Activated naive CD4-positive, alpha-beta T cell treated with anti-CD3 and anti-CD28 coated beads, Interleukin-2, amount 50 U/mL, for 24 hours (primary cell): ENCODE measurements around the gene PTPRG.

ENCODE experiments used
- H3K27ac Mint-ChIP-seq: one replicate; pipeline ENCODE4 v1.8.0; 2021; ENCODE audit warnings: mild to moderate bottlenecking, mixed read lengths
- H3K27me3 Mint-ChIP-seq: one replicate; pipeline ENCODE4 v1.8.0; 2021; ENCODE audit warnings: mixed read lengths
- H3K36me3 Mint-ChIP-seq: one replicate; pipeline ENCODE4 v1.8.0; 2021; ENCODE audit warnings: mixed read lengths
- H3K4me1 Mint-ChIP-seq: one replicate; pipeline ENCODE4 v1.8.0; 2021; ENCODE audit warnings: mixed read lengths
- H3K4me3 Mint-ChIP-seq: one replicate; pipeline ENCODE4 v1.8.0; 2021; ENCODE audit warnings: mild to moderate bottlenecking, mixed read lengths
- H3K9me3 Mint-ChIP-seq: one replicate; pipeline ENCODE4 v1.8.0; 2021; ENCODE audit warnings: mixed read lengths

PTPRG gene

DNA sequence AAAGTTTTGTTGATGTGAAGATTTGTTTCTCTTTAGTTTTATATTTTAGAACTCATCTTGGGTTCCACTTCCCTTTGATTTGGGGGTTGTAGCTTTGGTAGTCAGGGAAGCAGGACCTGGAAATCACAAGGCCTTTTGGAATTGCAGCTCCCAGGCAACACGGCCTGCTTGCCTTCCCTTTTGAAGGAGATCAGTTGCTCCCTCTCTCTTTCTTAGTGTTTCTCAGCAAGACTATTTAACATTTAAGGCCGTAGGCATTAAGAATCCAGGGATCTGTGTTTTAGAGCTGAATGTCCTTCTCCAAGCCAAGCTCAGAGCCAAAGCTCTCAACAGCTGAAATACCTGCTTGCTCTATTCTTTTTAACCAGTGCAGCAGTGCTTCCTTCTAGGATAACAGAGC lies 310.3 kb downstream of the PTPRG start:
- Mint-ChIP-seq H3K4me1 (no peaks in the 10 kb centered on the region), H3K27me3 (peaks cover 6% of the 10 kb centered on the region), H3K4me3 (no peak overlapping the region), H3K27ac (no peak overlapping the region), H3K36me3 (no peaks in the 10 kb centered on the region), H3K9me3 (peaks cover 8% of the 10 kb centered on the region)

DNA sequence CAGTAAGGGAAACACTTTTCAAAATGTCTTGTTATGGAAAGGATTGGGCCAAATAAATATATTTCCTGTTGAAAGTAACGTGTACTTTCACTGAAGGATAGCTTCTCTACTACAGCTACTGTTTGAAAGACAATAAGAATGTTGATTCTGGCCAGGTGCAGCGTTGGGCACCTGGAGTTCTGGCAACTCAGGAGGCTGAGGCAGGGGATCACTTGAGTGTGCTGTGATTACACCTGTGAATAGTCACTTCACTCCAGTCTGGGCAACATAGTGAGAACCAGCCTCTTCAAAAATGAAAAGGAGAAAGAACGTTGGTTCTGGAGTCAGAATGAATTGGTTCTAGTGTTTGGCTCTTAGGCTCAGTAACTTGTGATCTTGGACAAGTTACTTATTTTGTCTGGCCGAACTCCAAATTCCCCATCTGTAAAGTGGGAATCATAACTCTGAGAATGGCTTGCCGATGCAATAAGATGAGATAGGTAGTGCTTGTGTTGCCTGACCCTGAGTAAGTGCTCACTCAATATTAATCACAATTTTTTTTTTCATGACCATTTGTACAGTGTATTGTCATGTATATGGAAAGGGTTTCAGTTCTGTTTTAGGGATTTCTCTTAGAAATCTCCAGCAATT lies 310.8 kb downstream of the PTPRG start:
- Mint-ChIP-seq H3K27ac (no peak overlapping the region), H3K9me3 (peaks cover 8% of the 10 kb centered on the region), H3K4me3 (no peak overlapping the region), H3K27me3 (peaks cover 6% of the 10 kb centered on the region), H3K4me1 (no peaks in the 10 kb centered on the region), H3K36me3 (no peaks in the 10 kb centered on the region)

DNA sequence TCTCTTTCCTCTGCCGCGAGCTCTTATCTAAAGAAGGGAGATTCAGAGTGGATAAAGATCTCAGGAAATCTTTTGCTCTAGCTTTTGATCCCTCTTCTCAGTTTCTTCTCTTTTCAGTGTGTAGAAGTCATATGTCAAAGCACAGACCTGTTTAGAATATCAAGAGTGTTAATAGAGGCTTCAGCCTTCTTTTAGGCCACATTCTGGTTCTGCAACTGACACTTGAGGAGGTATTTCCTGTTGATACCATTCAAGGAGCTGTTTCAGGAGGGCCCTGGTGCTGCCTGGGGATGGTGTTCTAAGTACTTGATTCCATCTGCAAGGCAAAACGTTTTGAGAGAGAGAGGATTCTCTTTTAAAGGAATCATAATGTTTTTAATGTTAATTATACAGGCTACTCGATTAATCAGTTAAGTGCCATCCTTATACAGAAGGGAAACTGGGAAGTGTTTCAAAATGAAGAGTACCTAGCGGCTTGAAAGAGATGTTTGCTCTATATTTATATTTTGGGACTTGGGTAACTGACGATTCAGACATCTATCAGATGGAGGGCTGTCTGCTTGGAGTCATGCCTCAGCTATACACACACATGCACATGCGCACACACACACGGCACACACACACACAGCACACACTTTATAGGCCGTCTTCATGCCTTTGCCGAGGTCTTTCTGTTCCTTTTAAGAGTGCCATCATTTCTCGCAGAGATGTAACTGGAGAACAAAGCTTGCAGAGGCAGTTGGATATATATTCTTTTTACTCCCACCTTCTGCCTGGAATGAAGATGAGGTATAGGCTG lies 313.9 kb downstream of the PTPRG start:
- H3K36me3 Mint-ChIP-seq, result no peaks in the 10 kb centered on the region
- no peak overlapping the region for H3K27ac Mint-ChIP-seq
- no peak overlapping the region for H3K4me3 Mint-ChIP-seq
- peaks cover 5% of the 10 kb centered on the region for H3K27me3 Mint-ChIP-seq
- peaks cover 4% of the 10 kb centered on the region for H3K9me3 Mint-ChIP-seq
- H3K4me1 Mint-ChIP-seq, result no peaks in the 10 kb centered on the region

DNA sequence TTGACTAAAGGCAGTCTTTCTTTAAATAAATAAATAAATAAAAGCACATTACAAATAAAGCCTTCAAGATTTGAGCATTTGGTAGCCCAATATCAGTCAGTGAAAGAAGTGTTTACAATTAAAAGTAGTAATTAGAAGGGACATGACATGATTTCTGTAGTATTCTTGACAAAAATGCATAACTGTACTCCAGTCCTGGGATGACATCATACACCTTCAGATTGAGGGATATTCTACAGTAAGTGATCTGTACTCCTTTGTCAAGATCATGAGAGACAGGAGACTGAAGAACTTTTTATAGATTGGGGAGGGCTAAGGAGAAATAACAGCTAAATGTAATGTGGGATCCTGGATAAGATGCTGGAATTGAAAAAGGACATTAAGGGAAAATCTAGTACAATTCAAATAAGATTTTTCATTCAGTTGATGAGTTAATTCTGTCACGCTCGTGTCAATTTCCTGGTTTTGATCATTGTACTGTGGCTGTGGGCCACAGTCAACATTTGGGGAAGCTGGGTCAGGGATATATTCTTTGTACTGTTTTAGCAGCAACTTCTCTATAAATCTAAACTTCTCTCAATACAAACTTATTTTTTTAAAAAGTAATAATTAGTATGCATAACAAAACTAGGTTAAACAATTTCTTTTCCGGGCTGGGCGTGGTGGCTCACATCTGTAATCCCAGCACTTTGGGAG lies 314.8 kb downstream of the PTPRG start:
- Mint-ChIP-seq H3K36me3 (no peaks in the 10 kb centered on the region), H3K9me3 (peaks cover 4% of the 10 kb centered on the region), H3K4me3 (no peak overlapping the region), H3K4me1 (no peaks in the 10 kb centered on the region), H3K27ac (no peak overlapping the region), H3K27me3 (peaks cover 5% of the 10 kb centered on the region)

DNA sequence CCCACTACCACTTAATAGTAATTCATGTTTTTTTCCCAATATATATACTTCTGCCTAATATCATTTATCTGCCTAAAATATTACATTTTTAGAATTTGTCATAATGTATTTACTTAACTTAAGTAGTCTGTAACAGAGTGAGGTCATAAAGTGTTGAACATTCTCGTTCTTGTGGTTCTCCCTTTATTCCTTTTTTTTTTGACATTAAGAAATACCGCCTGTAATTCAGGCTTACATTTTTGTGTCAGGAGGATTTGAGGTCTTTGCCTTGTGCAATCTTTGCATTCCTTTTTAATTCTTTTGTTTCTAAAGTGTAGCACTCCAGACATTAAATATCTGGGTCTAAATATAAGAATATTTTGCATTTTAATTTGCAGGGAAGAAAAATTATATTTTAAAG lies 315.4 kb downstream of the PTPRG start:
- no peak overlapping the region for H3K4me3 Mint-ChIP-seq
- H3K4me1 Mint-ChIP-seq, result no peaks in the 10 kb centered on the region
- peaks cover 4% of the 10 kb centered on the region for H3K9me3 Mint-ChIP-seq
- H3K27ac Mint-ChIP-seq, result no peak overlapping the region
- peaks cover 5% of the 10 kb centered on the region for H3K27me3 Mint-ChIP-seq
- H3K36me3 Mint-ChIP-seq, result no peaks in the 10 kb centered on the region

GRCh38 chr3:61877359-61878138 lies 316.2 kb downstream of the PTPRG start:
- H3K27ac Mint-ChIP-seq, result no peak overlapping the region
- H3K36me3 Mint-ChIP-seq, result no peaks in the 10 kb centered on the region
- H3K4me1 Mint-ChIP-seq, result no peaks in the 10 kb centered on the region
- no peak overlapping the region for H3K4me3 Mint-ChIP-seq
- H3K9me3 Mint-ChIP-seq, result no peaks in the 10 kb centered on the region
- H3K27me3 Mint-ChIP-seq, result peaks cover 5% of the 10 kb centered on the region

GRCh38 chr3:61882253-61882652 lies 320.9 kb downstream of the PTPRG start:
- Mint-ChIP-seq H3K27me3 (peaks cover 4% of the 10 kb centered on the region), H3K9me3 (no peaks in the 10 kb centered on the region), H3K4me3 (no peak overlapping the region), H3K36me3 (no peaks in the 10 kb centered on the region), H3K27ac (no peak overlapping the region), H3K4me1 (no peaks in the 10 kb centered on the region)

DNA sequence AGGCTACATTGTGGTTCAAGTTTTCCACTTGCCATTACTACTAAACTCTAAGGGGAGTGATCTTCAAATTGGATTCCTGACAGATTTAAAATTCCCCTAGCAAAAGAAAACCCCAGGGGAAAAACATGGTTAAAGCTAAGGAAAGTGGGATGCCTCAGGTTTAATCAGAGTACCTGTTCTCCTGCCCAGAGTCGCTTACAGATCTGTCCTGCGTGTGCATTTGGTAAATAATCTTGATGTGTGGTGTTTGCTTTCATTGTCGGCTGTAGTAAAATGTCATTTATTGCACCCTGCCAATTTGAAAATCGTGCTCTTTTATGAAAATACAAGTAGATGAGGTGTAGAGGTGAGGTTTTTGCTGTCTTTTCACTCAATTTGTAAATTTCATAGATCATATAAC lies 323.4 kb downstream of the PTPRG start:
- Mint-ChIP-seq H3K4me3 (no peak overlapping the region), H3K27ac (no peak overlapping the region), H3K36me3 (no peaks in the 10 kb centered on the region), H3K4me1 (no peaks in the 10 kb centered on the region), H3K9me3 (no peaks in the 10 kb centered on the region), H3K27me3 (peaks cover 1% of the 10 kb centered on the region)

- Mint-ChIP-seq H3K4me3 (no peak overlapping the region), H3K9me3 (no peaks in the 10 kb centered on the region), H3K27me3 (peaks cover 1% of the 10 kb centered on the region), H3K27ac (no peak overlapping the region), H3K4me1 (no peaks in the 10 kb centered on the region), H3K36me3 (no peaks in the 10 kb centered on the region)
Measured at GRCh38 chr3:61885414-61885813, 324.0 kb downstream of the PTPRG start.

GRCh38 chr3:61887206-61887605 lies 325.8 kb downstream of the PTPRG start:
- Mint-ChIP-seq H3K36me3 (no peaks in the 10 kb centered on the region), H3K9me3 (no peaks in the 10 kb centered on the region), H3K4me3 (no peak overlapping the region), H3K4me1 (no peaks in the 10 kb centered on the region), H3K27ac (no peak overlapping the region), H3K27me3 (peaks cover 4% of the 10 kb centered on the region)

- Mint-ChIP-seq H3K27ac (no peak overlapping the region), H3K36me3 (no peaks in the 10 kb centered on the region), H3K9me3 (no peaks in the 10 kb centered on the region), H3K4me1 (no peaks in the 10 kb centered on the region), H3K27me3 (peaks cover 4% of the 10 kb centered on the region), H3K4me3 (no peak overlapping the region)
Measured at GRCh38 chr3:61889259-61889658, 327.9 kb downstream of the PTPRG start.

- H3K4me1 Mint-ChIP-seq, result peaks cover 7% of the 10 kb centered on the region
- H3K27ac Mint-ChIP-seq, result no peak overlapping the region
- peaks cover 4% of the 10 kb centered on the region for H3K27me3 Mint-ChIP-seq
- H3K4me3 Mint-ChIP-seq, result no peak overlapping the region
- H3K9me3 Mint-ChIP-seq, result no peaks in the 10 kb centered on the region
- no peaks in the 10 kb centered on the region for H3K36me3 Mint-ChIP-seq
Measured at GRCh38 chr3:61890167-61890566, 328.8 kb downstream of the PTPRG start.

DNA sequence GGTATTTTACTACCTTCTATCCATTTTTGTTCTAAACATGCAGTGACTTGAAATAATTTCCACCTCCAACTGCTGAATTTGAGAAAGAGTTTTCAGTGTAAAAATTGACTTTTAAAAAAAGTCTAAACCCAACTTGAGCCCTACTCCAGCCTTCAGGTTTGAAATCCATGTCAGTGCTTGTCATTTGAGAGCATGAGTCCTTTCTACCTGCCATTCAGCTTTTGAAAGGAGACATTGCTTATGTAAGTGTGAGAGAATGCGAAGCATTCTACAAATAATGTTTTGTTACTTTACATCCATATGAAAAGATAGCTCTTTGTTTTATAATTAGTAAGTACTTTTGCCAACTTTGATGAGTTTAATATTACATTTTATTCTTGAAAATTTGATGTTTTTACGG lies 329.2 kb downstream of the PTPRG start:
- Mint-ChIP-seq H3K4me1 (peaks cover 10% of the 10 kb centered on the region), H3K36me3 (no peaks in the 10 kb centered on the region), H3K9me3 (no peaks in the 10 kb centered on the region), H3K27ac (no peak overlapping the region), H3K4me3 (no peak overlapping the region), H3K27me3 (peaks cover 4% of the 10 kb centered on the region)

GRCh38 chr3:61892891-61893290 lies 331.5 kb downstream of the PTPRG start:
- H3K27ac Mint-ChIP-seq, result no peak overlapping the region
- H3K9me3 Mint-ChIP-seq, result no peaks in the 10 kb centered on the region
- H3K27me3 Mint-ChIP-seq, result peaks cover 3% of the 10 kb centered on the region
- peaks cover 10% of the 10 kb centered on the region for H3K4me1 Mint-ChIP-seq
- H3K36me3 Mint-ChIP-seq, result no peaks in the 10 kb centered on the region
- no peak overlapping the region for H3K4me3 Mint-ChIP-seq

- peaks cover 10% of the 10 kb centered on the region for H3K4me1 Mint-ChIP-seq
- peaks cover 3% of the 10 kb centered on the region for H3K27me3 Mint-ChIP-seq
- H3K36me3 Mint-ChIP-seq, result no peaks in the 10 kb centered on the region
- no peak overlapping the region for H3K27ac Mint-ChIP-seq
- no peak overlapping the region for H3K4me3 Mint-ChIP-seq
- no peaks in the 10 kb centered on the region for H3K9me3 Mint-ChIP-seq
Measured at GRCh38 chr3:61893840-61894566, 332.6 kb downstream of the PTPRG start.
